ENCODE results near the gene FSHB. TPM values are rescaled to one million over a fixed set of nuclear protein-coding genes. Genes with fewer than 3 reads are reported as not detected.

FSHB gene
- total RNA-seq, 2 experiments from 2014 or later = not detected

GRCh38 chr11:30203850-30204249 lies 27.0 kb upstream of the FSHB start:
- Histone ChIP-seq H3K4me1 (ENCODE audit: insufficient read depth, low read length, poor library complexity, severe bottlenecking) (peaks cover 22% of the 10 kb centered on the region), H3K4me3 (ENCODE audit: low read depth, low read length, poor library complexity, severe bottlenecking) (no peak overlapping the region), H4K20me1 (ENCODE audit: insufficient read depth, low read length) (no peaks in the 10 kb centered on the region), H3K27ac (ENCODE audit: low read depth, low read length, poor library complexity, severe bottlenecking) (no peak overlapping the region), H3K9me3 (ENCODE audit: low read length) (no peaks in the 10 kb centered on the region), H3K4me2 (ENCODE audit: low read length) (no peak overlapping the region), H3K36me3 (ENCODE audit: insufficient read depth, low read length) (no peaks in the 10 kb centered on the region), H3K79me2 (ENCODE audit: insufficient read depth, low read depth, low read length) (no peaks in the 10 kb centered on the region), H2AFZ (ENCODE audit: low read length) (no peak overlapping the region), H3K9me2 (ENCODE audit: insufficient read depth, low read length) (no peaks in the 10 kb centered on the region)
- intact Hi-C loops (cut with micrococcal nuclease; ENCODE audit: unreplicated experiment) = no loop called here
- TF ChIP-seq EZH2phosphoT487 (IDR thresholded peaks at IDR 0.05; ENCODE audit: borderline replicate concordance, low read depth, low read length) = no peak
- TF ChIP-seq CTCF (conservative IDR thresholded peaks at IDR 0.05; ENCODE audit: low read length) = no peak
- no peak for DNase-seq (ENCODE audit: low spot score)
- POLR2A ChIA-PET = interaction anchor here (1.3 kb wide), 1 partner anchor 9 kb away, joined by 5 read pairs; no protein-coding TSS in a partner anchor
- CTCF ChIA-PET (ENCODE audit: unreplicated experiment) = no interaction called here
- no TSS peak for BruUV-seq (replicated peaks)

GRCh38 chr11:30206249-30206996 lies 24.4 kb upstream of the FSHB start:
- H3K4me2 ChIP-seq (ENCODE audit: low read length) = peak overlapping the region; percentile 52
- H3K27ac ChIP-seq (ENCODE audit: low read depth, low read length, poor library complexity, severe bottlenecking) = peak overlapping the region; percentile 46
- H3K9me2 ChIP-seq (ENCODE audit: insufficient read depth, low read length) = no peaks in the 10 kb centered on the region
- no peak for TF ChIP-seq CTCF (conservative IDR thresholded peaks at IDR 0.05; ENCODE audit: low read length)
- TF ChIP-seq EZH2phosphoT487 (IDR thresholded peaks at IDR 0.05; ENCODE audit: borderline replicate concordance, low read depth, low read length) = no peak
- peak; percentile 41 for DNase-seq (ENCODE audit: low spot score)
- H3K9me3 ChIP-seq (ENCODE audit: low read length) = no peaks in the 10 kb centered on the region
- H3K36me3 ChIP-seq (ENCODE audit: insufficient read depth, low read length) = no peaks in the 10 kb centered on the region
- POLR2A ChIA-PET = interaction anchor here (1.0 kb wide), 1 partner anchor 30 kb away, joined by 4 read pairs; no protein-coding TSS in a partner anchor
- intact Hi-C loops (cut with micrococcal nuclease; ENCODE audit: unreplicated experiment) = loop anchor here (2.0 to 5.0 kb wide), 2 partner anchors 116 to 136 kb away; partner anchors contain the start of gene ARL14EP
- no peak overlapping the region for H3K4me3 ChIP-seq (ENCODE audit: low read depth, low read length, poor library complexity, severe bottlenecking)
- peak overlapping the region; percentile 30 for H2AFZ ChIP-seq (ENCODE audit: low read length)
- TSS peak; percentile 54 for BruUV-seq (replicated peaks)
- no peaks in the 10 kb centered on the region for H4K20me1 ChIP-seq (ENCODE audit: insufficient read depth, low read length)
- no peaks in the 10 kb centered on the region for H3K79me2 ChIP-seq (ENCODE audit: insufficient read depth, low read depth, low read length)
- CTCF ChIA-PET (ENCODE audit: unreplicated experiment) = no interaction called here
- H3K4me1 ChIP-seq (ENCODE audit: insufficient read depth, low read length, poor library complexity, severe bottlenecking) = peaks cover 22% of the 10 kb centered on the region

- Histone ChIP-seq H3K9me3 (ENCODE audit: low read length) (no peaks in the 10 kb centered on the region), H3K79me2 (ENCODE audit: insufficient read depth, low read depth, low read length) (no peaks in the 10 kb centered on the region), H3K4me1 (ENCODE audit: insufficient read depth, low read length, poor library complexity, severe bottlenecking) (peaks cover 18% of the 10 kb centered on the region), H3K4me3 (ENCODE audit: low read depth, low read length, poor library complexity, severe bottlenecking) (no peak overlapping the region), H2AFZ (ENCODE audit: low read length) (no peak overlapping the region), H3K27ac (ENCODE audit: low read depth, low read length, poor library complexity, severe bottlenecking) (no peak overlapping the region), H3K4me2 (ENCODE audit: low read length) (no peak overlapping the region), H3K36me3 (ENCODE audit: insufficient read depth, low read length) (no peaks in the 10 kb centered on the region), H3K9me2 (ENCODE audit: insufficient read depth, low read length) (no peaks in the 10 kb centered on the region), H4K20me1 (ENCODE audit: insufficient read depth, low read length) (no peaks in the 10 kb centered on the region)
- TF ChIP-seq EZH2phosphoT487 (IDR thresholded peaks at IDR 0.05; ENCODE audit: borderline replicate concordance, low read depth, low read length) = no peak
- no peak for TF ChIP-seq CTCF (conservative IDR thresholded peaks at IDR 0.05; ENCODE audit: low read length)
- ChIA-PET POLR2A (interaction anchor here (0.6 to 0.7 kb wide), 2 partner anchors 123 to 334 kb away, joined by 3 read pairs; no protein-coding TSS in a partner anchor), CTCF (ENCODE audit: unreplicated experiment) (no interaction called here)
- intact Hi-C loops (cut with micrococcal nuclease; ENCODE audit: unreplicated experiment) = no loop called here
- no peak for DNase-seq (ENCODE audit: low spot score)
- BruUV-seq (replicated peaks) = no TSS peak
Observed at GRCh38 chr11:30210357-30210756, 20.5 kb upstream of the FSHB start.
